ENCODE measurements around the gene NAGPA.

Gene NAGPA

GRCh38 chr16:5003828-5004227, 29.9 kb downstream of the NAGPA start:
- Histone ChIP-seq H3K4me3 (no peak overlapping the region), H3K36me3 (no peaks in the 10 kb centered on the region), H3K27ac (no peak overlapping the region), H3K9me3 (no peaks in the 10 kb centered on the region), H3K4me1 (no peaks in the 10 kb centered on the region), H3K27me3 (peaks cover 0 to 14% of the 10 kb centered on the region in 2 donors)
- no peak for DNase-seq
- no peak for TF ChIP-seq CTCF (IDR thresholded peaks at IDR 0.05)
- intact Hi-C loops (cut with DNase I; ENCODE audit: low total_unique reads), result no loop called here

GRCh38 chr16:5003211-5003610, 30.5 kb downstream of the NAGPA start:
- DNase-seq, result no peak
- Histone ChIP-seq H3K27me3 (peaks cover 0 to 14% of the 10 kb centered on the region in 2 donors), H3K9me3 (no peaks in the 10 kb centered on the region), H3K4me3 (no peak overlapping the region), H3K36me3 (no peaks in the 10 kb centered on the region), H3K27ac (no peak overlapping the region), H3K4me1 (no peaks in the 10 kb centered on the region)
- no peak for TF ChIP-seq CTCF (IDR thresholded peaks at IDR 0.05)
- intact Hi-C loops (cut with DNase I; ENCODE audit: low total_unique reads), result no loop called here

GRCh38 chr16:5002699-5003143, 31.0 kb downstream of the NAGPA start:
- no peak overlapping the region for H3K4me3 ChIP-seq
- H3K27me3 ChIP-seq, result peaks cover 0 to 14% of the 10 kb centered on the region in 2 donors
- H3K27ac ChIP-seq, result no peak overlapping the region
- TF ChIP-seq CTCF (IDR thresholded peaks at IDR 0.05), result no peak
- no peaks in the 10 kb centered on the region for H3K9me3 ChIP-seq
- intact Hi-C loops (cut with DNase I; ENCODE audit: low total_unique reads), result no loop called here
- no peaks in the 10 kb centered on the region for H3K36me3 ChIP-seq
- DNase-seq, result no peak
- H3K4me1 ChIP-seq, result no peaks in the 10 kb centered on the region

GRCh38 chr16:5001986-5002385, 31.7 kb downstream of the NAGPA start:
- Histone ChIP-seq H3K36me3 (no peaks in the 10 kb centered on the region), H3K27me3 (peaks cover 0 to 14% of the 10 kb centered on the region in 2 donors), H3K4me1 (no peaks in the 10 kb centered on the region), H3K9me3 (no peaks in the 10 kb centered on the region), H3K4me3 (no peak overlapping the region), H3K27ac (no peak overlapping the region)
- no peak for TF ChIP-seq CTCF (IDR thresholded peaks at IDR 0.05)
- DNase-seq, result no peak
- intact Hi-C loops (cut with DNase I; ENCODE audit: low total_unique reads), result no loop called here

GRCh38 chr16:5001571-5001970, 32.2 kb downstream of the NAGPA start:
- intact Hi-C loops (cut with DNase I; ENCODE audit: low total_unique reads), result no loop called here
- H3K27ac ChIP-seq, result no peak overlapping the region
- peaks cover 0 to 14% of the 10 kb centered on the region in 2 donors for H3K27me3 ChIP-seq
- DNase-seq, result no peak
- H3K4me1 ChIP-seq, result no peaks in the 10 kb centered on the region
- H3K9me3 ChIP-seq, result no peaks in the 10 kb centered on the region
- H3K4me3 ChIP-seq, result no peak overlapping the region
- no peak for TF ChIP-seq CTCF (IDR thresholded peaks at IDR 0.05)
- no peaks in the 10 kb centered on the region for H3K36me3 ChIP-seq

- no peaks in the 10 kb centered on the region for H3K9me3 ChIP-seq
- no peak for TF ChIP-seq CTCF (IDR thresholded peaks at IDR 0.05)
- H3K27ac ChIP-seq, result no peak overlapping the region
- no peak for DNase-seq
- H3K4me1 ChIP-seq, result no peaks in the 10 kb centered on the region
- peaks cover 0 to 14% of the 10 kb centered on the region in 2 donors for H3K27me3 ChIP-seq
- no peak overlapping the region for H3K4me3 ChIP-seq
- H3K36me3 ChIP-seq, result no peaks in the 10 kb centered on the region
- intact Hi-C loops (cut with DNase I; ENCODE audit: low total_unique reads), result no loop called here
These were observed 33.1 kb downstream of the NAGPA start for GRCh38 chr16:5000573-5001001.

All from tibial artery (tissue), 4 donors.